Epithelial cell of proximal tubule (primary cell): ENCODE results near the gene RIPK1. TPM values are rescaled to one million over a fixed set of nuclear protein-coding genes. Genes with fewer than 3 reads are reported as not detected.
"Not testable (repeated sequence)": the region's sequence is repeated elsewhere in the genome, so short reads cannot be mapped to it uniquely, and the experiment has no call there.

Experiments
- DNase-seq: peaks from one replicate; pipeline ENCODE4 v3.0.0-alpha.2; 2011; ENCODE audit warnings: low read depth
- H3K4me3 ChIP-seq: 2 replicates; pipeline ENCODE4 v1.5.1; 2011; ENCODE audit warnings: low read depth, mild to moderate bottlenecking, low read length
- CTCF ChIP-seq: conservative IDR thresholded peaks from 2 replicates; pipeline ENCODE4 v1.5.1; 2012; ENCODE audit warnings: low read depth, mild to moderate bottlenecking, low read length
- total RNA-seq: library from RNA; depleted of rRNA; stranded (reverse); fragments of >200 nt; gene quantifications from 2 replicates; pipeline ENCODE4 v1.2.3, GENCODE V29; 2015

RIPK1 gene
- total RNA-seq, 1 donor from 2014 or later, result 12.9 TPM

- H3K4me3 ChIP-seq, result no peak overlapping the region
- no peak for DNase-seq
- no peak for TF ChIP-seq CTCF
Observed at GRCh38 chr6:3037638-3038365, 30.5 kb upstream of the RIPK1 start.

GRCh38 chr6:3039384-3039783 is 28.9 kb upstream of the RIPK1 start:
- no peak for DNase-seq
- no peak overlapping the region for H3K4me3 ChIP-seq
- no peak for TF ChIP-seq CTCF

- no peak for DNase-seq
- no peak for TF ChIP-seq CTCF
- H3K4me3 ChIP-seq, result no peak overlapping the region
Observed at GRCh38 chr6:3041147-3041546, 27.1 kb upstream of the RIPK1 start.

GRCh38 chr6:3041606-3042005 is 26.7 kb upstream of the RIPK1 start:
- no peak overlapping the region for H3K4me3 ChIP-seq
- DNase-seq, result no peak
- TF ChIP-seq CTCF, result no peak

- DNase-seq, result no peak
- no peak overlapping the region for H3K4me3 ChIP-seq
- TF ChIP-seq CTCF, result no peak
Observed at GRCh38 chr6:3045369-3045768, 22.9 kb upstream of the RIPK1 start.

- no peak for TF ChIP-seq CTCF
- H3K4me3 ChIP-seq, result no peak overlapping the region
- no peak for DNase-seq
Observed at GRCh38 chr6:3045777-3046176, 22.5 kb upstream of the RIPK1 start.

- no peak for TF ChIP-seq CTCF
- no peak overlapping the region for H3K4me3 ChIP-seq
- DNase-seq, result no peak
Observed at GRCh38 chr6:3046295-3046694, 22.0 kb upstream of the RIPK1 start.

GRCh38 chr6:3048009-3048408 is 20.3 kb upstream of the RIPK1 start:
- DNase-seq, H3K4me3 ChIP-seq: not testable (repeated sequence)
